Ishikawa (cell line): ENCODE measurements around the gene UBE2D3.

Experiments used
- RAD21 ChIP-seq: IDR thresholded peaks from 2 replicates; pipeline ENCODE4 v1.6.1; 2012; ENCODE audit warnings: low read depth
- TAF1 ChIP-seq: IDR thresholded peaks from 2 replicates; pipeline ENCODE4 v1.6.1; 2012; ENCODE audit warnings: low read depth, mild to moderate bottlenecking
- ZBTB7A ChIP-seq: IDR thresholded peaks from 2 replicates; pipeline ENCODE4 v1.6.1; 2012; ENCODE audit warnings: low read depth
- TF ChIP-seq, protein P1 (sequence below): IDR thresholded peaks from 2 replicates; pipeline ENCODE4 v1.6.1; 2012
- TF ChIP-seq, protein P2 (sequence below): IDR thresholded peaks from 2 replicates; pipeline ENCODE4 v1.6.1; 2012

DNA sequence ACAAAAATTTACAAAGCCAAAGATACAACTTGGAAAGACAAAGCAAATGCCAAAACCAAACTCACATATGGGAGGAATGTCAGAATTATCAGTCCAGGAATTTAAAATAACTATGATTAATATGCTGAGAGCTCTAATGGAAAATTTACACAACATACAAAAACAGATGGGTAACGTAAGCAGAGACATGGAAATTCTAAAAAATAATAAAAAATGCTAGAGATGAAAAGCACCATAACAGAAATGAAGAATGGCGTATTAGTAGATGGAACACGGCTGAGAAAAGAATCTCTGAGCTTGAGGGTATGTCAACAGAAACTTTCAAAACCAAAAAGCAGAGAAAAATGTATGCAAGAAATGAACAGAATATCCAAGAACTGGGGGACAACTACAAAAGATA, 62.5 kb downstream of the UBE2D3 start:
- TF ChIP-seq RAD21 (no peak), ZBTB7A (no peak), TAF1 (no peak)
- TF ChIP-seq, protein P1, sequence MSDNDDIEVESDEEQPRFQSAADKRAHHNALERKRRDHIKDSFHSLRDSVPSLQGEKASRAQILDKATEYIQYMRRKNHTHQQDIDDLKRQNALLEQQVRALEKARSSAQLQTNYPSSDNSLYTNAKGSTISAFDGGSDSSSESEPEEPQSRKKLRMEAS = no peak
- TF ChIP-seq, protein P2, sequence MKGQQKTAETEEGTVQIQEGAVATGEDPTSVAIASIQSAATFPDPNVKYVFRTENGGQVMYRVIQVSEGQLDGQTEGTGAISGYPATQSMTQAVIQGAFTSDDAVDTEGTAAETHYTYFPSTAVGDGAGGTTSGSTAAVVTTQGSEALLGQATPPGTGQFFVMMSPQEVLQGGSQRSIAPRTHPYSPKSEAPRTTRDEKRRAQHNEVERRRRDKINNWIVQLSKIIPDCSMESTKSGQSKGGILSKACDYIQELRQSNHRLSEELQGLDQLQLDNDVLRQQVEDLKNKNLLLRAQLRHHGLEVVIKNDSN = no peak
